Astrocyte (in vitro differentiated cells and primary cell): ENCODE results near the gene PBX1. TPM values are rescaled to one million over a fixed set of nuclear protein-coding genes. Genes with fewer than 3 reads are reported as not detected.

Experiments
- DNase-seq: peaks from one replicate; pipeline ENCODE4 v3.0.0-alpha.2; 2010; ENCODE audit warnings: low read depth
- FAIRE-seq: peaks from 2 replicates; lab custom pipeline; 2011; peaks lifted over from hg19 to GRCh38; lab: Jason Lieb, UNC
- H2AFZ ChIP-seq: 2 replicates; pipeline ENCODE4 v1.6.0; 2012; ENCODE audit warnings: low read depth, low read length, inconsistent platforms
- H3K27ac ChIP-seq: 2 replicates; pipeline ENCODE4 v1.5.1; 2011; ENCODE audit warnings: low read depth, low read length, inconsistent platforms
- H3K27me3 ChIP-seq: 2 replicates; pipeline ENCODE4 v1.6.0; 2011; ENCODE audit warnings: low read length, inconsistent platforms; ENCODE audit not compliant: insufficient read depth
- H3K36me3 ChIP-seq: 2 replicates; pipeline ENCODE4 v1.5.1; 2011; ENCODE audit warnings: low read length, inconsistent platforms; ENCODE audit not compliant: insufficient read depth
- H3K4me1 ChIP-seq: 2 replicates; pipeline ENCODE4 v1.5.1; 2011; ENCODE audit warnings: low read length, inconsistent platforms; ENCODE audit not compliant: insufficient read depth
- H3K4me2 ChIP-seq: 2 replicates; pipeline ENCODE4 v1.6.0; 2012; ENCODE audit warnings: low read length, inconsistent platforms
- H3K4me3 ChIP-seq: 2 replicates; pipeline ENCODE4 v1.5.1; 2011; ENCODE audit warnings: low read depth, mild to moderate bottlenecking, low read length, inconsistent platforms; ENCODE audit not compliant: insufficient read depth
- H3K79me2 ChIP-seq: 2 replicates; pipeline ENCODE4 v1.6.0; 2012; ENCODE audit warnings: mild to moderate bottlenecking, low read length, inconsistent platforms; ENCODE audit not compliant: insufficient read depth
- H3K9ac ChIP-seq: 2 replicates; pipeline ENCODE4 v1.6.0; 2012; ENCODE audit warnings: mild to moderate bottlenecking, low read length, inconsistent platforms
- H3K9me3 ChIP-seq: 2 replicates; pipeline ENCODE4 v1.5.1; 2012; ENCODE audit warnings: low read depth, mild to moderate bottlenecking, low read length, inconsistent platforms; ENCODE audit not compliant: insufficient read depth
- H4K20me1 ChIP-seq: 2 replicates; pipeline ENCODE4 v1.6.0; 2012; ENCODE audit warnings: low read length, inconsistent platforms; ENCODE audit not compliant: insufficient read depth
- H3K27ac Mint-ChIP-seq: one replicate; pipeline ENCODE4 v1.8.0; 2021; ENCODE audit warnings: mild to moderate bottlenecking, mixed read lengths; ENCODE audit not compliant: unreplicated experiment
- H3K27me3 Mint-ChIP-seq: one replicate; pipeline ENCODE4 v1.8.0; 2021; ENCODE audit warnings: low read depth, mixed read lengths; ENCODE audit not compliant: unreplicated experiment
- H3K36me3 Mint-ChIP-seq: one replicate; pipeline ENCODE4 v1.8.0; 2021; ENCODE audit warnings: low read depth, mixed read lengths; ENCODE audit not compliant: unreplicated experiment
- H3K4me1 Mint-ChIP-seq: one replicate; pipeline ENCODE4 v1.8.0; 2021; ENCODE audit warnings: low read depth, mixed read lengths; ENCODE audit not compliant: unreplicated experiment
- H3K4me3 Mint-ChIP-seq: one replicate; pipeline ENCODE4 v1.8.0; 2021; ENCODE audit warnings: mild to moderate bottlenecking, moderate library complexity, mixed read lengths; ENCODE audit not compliant: unreplicated experiment
- H3K9me3 Mint-ChIP-seq: one replicate; pipeline ENCODE4 v1.8.0; 2021; ENCODE audit warnings: mild to moderate bottlenecking, mixed read lengths; ENCODE audit not compliant: unreplicated experiment
- CTCF ChIP-seq: IDR thresholded peaks from 2 replicates; pipeline ENCODE4 v1.5.1; 2011; ENCODE audit warnings: low read depth, mild to moderate bottlenecking, inconsistent platforms, low read length, moderate library complexity; ENCODE audit not compliant: insufficient read depth
- EZH2 ChIP-seq: IDR thresholded peaks from 2 replicates; pipeline ENCODE4 v1.6.1; 2012; ENCODE audit warnings: mild to moderate bottlenecking, low read length, inconsistent platforms; ENCODE audit not compliant: insufficient read depth
- total RNA-seq: library from RNA; stranded (reverse); gene quantifications from 2 replicates; pipeline ENCODE4 v1.2.1, GENCODE V29; 2021

PBX1 gene
- total RNA-seq, 1 donor from 2014 or later = 37.2 TPM

GRCh38 chr1:164699815-164700491 is 141.0 kb downstream of the PBX1 start:
- Mint-ChIP-seq H3K9me3 (no peaks in the 10 kb centered on the region), H3K4me3 (no peak overlapping the region), H3K36me3 (no peaks in the 10 kb centered on the region), H3K4me1 (peaks cover 17% of the 10 kb centered on the region), H3K27me3 (no peaks in the 10 kb centered on the region), H3K27ac (no peak overlapping the region)
- Histone ChIP-seq H3K9me3 (no peaks in the 10 kb centered on the region), H3K4me3 (no peak overlapping the region), H4K20me1 (no peaks in the 10 kb centered on the region), H3K79me2 (peaks cover 3% of the 10 kb centered on the region), H3K27ac (no peak overlapping the region), H3K27me3 (no peaks in the 10 kb centered on the region), H2AFZ (no peak overlapping the region), H3K4me2 (no peak overlapping the region), H3K9ac (no peak overlapping the region), H3K4me1 (peaks cover 10% of the 10 kb centered on the region), H3K36me3 (no peaks in the 10 kb centered on the region)
- TF ChIP-seq EZH2 (no peak), CTCF (no peak)
- FAIRE-seq (no peak), DNase-seq (no peak)

GRCh38 chr1:164700683-164701082 is 141.7 kb downstream of the PBX1 start:
- Histone ChIP-seq H4K20me1 (no peaks in the 10 kb centered on the region), H3K27ac (no peak overlapping the region), H3K79me2 (peaks cover 3% of the 10 kb centered on the region), H2AFZ (no peak overlapping the region), H3K4me1 (peaks cover 10% of the 10 kb centered on the region), H3K9me3 (no peaks in the 10 kb centered on the region), H3K36me3 (no peaks in the 10 kb centered on the region), H3K27me3 (no peaks in the 10 kb centered on the region), H3K4me3 (no peak overlapping the region), H3K9ac (no peak overlapping the region), H3K4me2 (no peak overlapping the region)
- H3K4me1 Mint-ChIP-seq = peaks cover 17% of the 10 kb centered on the region
- H3K27me3 Mint-ChIP-seq = no peaks in the 10 kb centered on the region
- H3K9me3 Mint-ChIP-seq = no peaks in the 10 kb centered on the region
- no peak for DNase-seq
- TF ChIP-seq CTCF (no peak), EZH2 (no peak)
- H3K36me3 Mint-ChIP-seq = no peaks in the 10 kb centered on the region
- no peak overlapping the region for H3K4me3 Mint-ChIP-seq
- H3K27ac Mint-ChIP-seq = no peak overlapping the region
- no peak for FAIRE-seq

- H3K27ac Mint-ChIP-seq = no peak overlapping the region
- Histone ChIP-seq H3K4me1 (peaks cover 9% of the 10 kb centered on the region), H3K9me3 (no peaks in the 10 kb centered on the region), H3K36me3 (no peaks in the 10 kb centered on the region), H3K4me2 (no peak overlapping the region), H3K4me3 (no peak overlapping the region), H3K27me3 (no peaks in the 10 kb centered on the region), H2AFZ (no peak overlapping the region), H3K9ac (no peak overlapping the region), H4K20me1 (no peaks in the 10 kb centered on the region), H3K27ac (no peak overlapping the region), H3K79me2 (peaks cover 3% of the 10 kb centered on the region)
- DNase-seq (no peak), FAIRE-seq (no peak)
- no peak overlapping the region for H3K4me3 Mint-ChIP-seq
- no peaks in the 10 kb centered on the region for H3K36me3 Mint-ChIP-seq
- no peak for TF ChIP-seq EZH2
- no peak for TF ChIP-seq CTCF
- H3K27me3 Mint-ChIP-seq = no peaks in the 10 kb centered on the region
- H3K9me3 Mint-ChIP-seq = no peaks in the 10 kb centered on the region
- peaks cover 19% of the 10 kb centered on the region for H3K4me1 Mint-ChIP-seq
Measured at GRCh38 chr1:164701189-164701761, 142.3 kb downstream of the PBX1 start.
